Bone marrow (tissue), 2 donors: ENCODE measurements around the gene ZNF337.
"Not testable (repeated sequence)": the region's sequence is repeated elsewhere in the genome, so short reads cannot be mapped to it uniquely, and the experiment has no call there.

Experiments
- DNase-seq, 2 donors: peaks; one replicate each; lab custom pipeline; 2025; lab: John Stamatoyannopoulos, UW

The ZNF337 gene

GRCh38 chr20:25695532-25696370, 902 bp downstream of the ZNF337 start:
- DNase-seq, result no peak

DNA sequence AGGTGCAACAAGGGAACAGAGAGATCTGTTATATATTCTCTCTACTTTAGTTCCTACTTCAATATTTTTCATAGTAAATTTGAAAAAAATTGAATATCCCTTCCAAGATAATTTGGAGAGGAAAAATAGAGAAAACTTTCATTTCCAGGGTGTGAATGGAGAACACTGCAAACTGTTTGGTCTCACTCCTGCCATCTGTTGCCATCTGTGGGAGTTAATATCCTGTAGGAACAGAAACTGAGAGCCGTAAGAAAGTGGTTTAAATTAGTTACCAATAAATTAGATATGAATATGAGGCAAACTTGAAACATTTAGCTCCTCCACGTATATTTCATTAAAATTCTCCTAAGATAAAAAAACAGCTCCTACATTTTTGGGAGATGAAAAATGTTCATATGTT, 4.2 kb downstream of the ZNF337 start:
- no peak for DNase-seq

DNA sequence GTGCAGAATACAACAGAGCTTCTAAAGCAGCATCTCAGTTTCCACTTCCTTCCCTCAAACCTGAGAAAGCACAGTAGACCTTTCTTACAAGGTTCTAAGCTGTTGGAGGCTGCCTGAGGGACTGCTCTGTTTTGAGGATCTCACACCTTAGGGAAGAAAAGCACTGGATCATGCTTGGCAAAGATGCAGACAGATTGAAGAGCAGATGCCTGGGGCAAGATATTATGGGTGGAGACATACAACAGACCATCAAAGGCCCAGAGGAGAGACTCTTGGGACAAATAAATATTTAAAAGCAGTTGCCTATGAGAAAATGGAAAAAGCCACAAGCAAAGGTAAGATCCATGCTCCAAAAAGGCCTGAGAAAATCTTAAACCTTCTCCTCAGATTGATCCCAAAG, 6.2 kb downstream of the ZNF337 start:
- DNase-seq, result no peak

DNA sequence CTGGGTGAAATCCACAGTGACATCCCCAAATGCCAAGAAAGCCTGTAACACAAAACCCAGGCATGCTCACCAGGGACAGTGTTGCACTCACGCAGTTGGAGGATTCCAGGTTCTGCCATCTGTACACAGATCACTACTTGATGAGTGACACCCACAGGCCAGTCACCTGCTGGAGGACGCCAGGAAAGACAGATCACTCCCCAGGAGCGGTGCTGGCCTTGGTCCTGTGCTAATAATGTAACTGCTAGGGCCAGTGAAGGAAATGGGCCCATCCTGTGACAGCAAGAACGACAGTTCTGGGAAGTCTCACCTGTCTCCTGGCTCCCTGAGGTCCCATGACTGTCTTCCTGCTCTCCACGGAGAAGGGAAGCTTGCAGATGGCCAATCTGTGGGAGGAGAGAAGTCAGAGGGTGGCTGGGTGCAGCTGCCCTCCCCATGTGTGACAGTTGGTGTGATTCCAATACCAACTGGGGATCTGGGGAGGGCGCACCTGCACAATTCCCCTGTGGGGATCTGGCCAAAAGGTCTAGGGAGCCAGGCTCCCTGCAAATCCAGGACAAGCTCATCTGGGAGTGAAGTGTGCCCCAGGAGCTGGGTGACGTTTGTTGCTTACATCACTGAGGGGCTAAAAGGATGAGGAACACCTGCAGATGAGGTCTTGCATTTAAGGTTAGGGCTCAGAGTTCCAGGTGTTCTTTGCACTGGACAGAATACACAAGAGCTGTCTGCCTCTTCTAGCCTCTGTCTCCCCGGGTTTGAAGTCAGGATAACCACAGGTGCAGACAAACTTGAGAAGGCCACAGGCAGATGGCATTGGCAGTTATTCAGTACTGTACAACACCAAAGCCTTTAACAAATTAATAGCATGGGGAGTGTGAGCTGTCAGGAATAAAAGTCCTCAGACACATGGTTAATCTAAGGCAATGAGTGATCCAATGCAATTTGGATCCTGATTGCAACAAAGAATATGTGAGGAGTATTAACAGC, 10.3 kb downstream of the ZNF337 start:
- DNase-seq, result no peak

- DNase-seq, result no peak
Measured at GRCh38 chr20:25685276-25686080, 11.2 kb downstream of the ZNF337 start.

GRCh38 chr20:25683826-25684225, 12.8 kb downstream of the ZNF337 start:
- DNase-seq, result not testable (repeated sequence)

GRCh38 chr20:25683050-25683449, 13.6 kb downstream of the ZNF337 start:
- no peak for DNase-seq

DNA sequence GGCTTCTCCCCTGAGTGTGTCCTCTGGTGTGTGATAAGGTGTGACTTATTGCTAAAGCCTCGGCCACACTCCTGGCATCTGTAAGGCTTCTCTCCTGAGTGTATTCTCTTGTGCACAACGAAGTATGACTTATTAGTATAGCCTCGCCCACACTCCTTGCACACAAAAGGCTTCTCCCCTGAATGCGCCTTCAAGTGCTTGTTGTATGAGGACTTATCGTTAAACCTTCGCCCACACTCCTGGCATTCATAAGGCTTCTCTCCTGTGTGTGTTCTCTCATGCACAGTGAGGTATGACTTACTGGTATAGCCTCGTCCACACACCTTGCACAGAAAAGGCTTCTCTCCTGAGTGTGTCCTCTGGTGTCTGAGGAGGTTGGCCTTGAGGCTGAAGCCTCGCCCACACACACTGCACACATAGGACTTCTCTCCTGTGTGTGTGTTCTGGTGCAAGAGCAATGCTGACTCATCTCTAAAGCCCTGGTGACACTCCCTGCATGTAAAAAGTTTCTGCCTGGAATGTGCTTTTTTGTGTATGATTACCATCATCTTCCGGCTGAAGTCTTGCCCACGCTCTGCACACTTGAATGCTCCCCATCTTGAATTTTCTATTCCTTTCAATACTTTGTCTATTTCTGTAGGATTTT, 20.4 kb downstream of the ZNF337 start:
- no peak for DNase-seq

DNA sequence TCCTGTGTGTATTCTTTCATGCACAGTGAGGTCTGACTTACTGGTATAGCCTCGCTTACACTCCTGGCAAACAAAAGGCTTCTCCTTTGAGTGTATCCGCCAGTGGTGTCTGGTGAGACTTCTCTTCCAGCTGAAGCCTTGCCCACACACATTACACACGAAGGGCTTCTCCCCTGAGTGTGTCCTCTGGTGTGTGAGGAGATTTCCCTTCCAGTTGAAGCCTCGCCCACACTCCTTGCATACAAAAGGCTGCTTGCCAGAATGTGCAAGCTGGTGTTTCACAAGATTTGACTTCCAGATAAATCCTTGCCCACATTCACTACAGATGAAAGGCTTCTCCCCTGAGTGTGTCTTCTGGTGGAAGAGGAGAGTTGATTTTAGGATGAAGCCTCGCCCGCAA, 21.5 kb downstream of the ZNF337 start:
- no peak for DNase-seq

DNA sequence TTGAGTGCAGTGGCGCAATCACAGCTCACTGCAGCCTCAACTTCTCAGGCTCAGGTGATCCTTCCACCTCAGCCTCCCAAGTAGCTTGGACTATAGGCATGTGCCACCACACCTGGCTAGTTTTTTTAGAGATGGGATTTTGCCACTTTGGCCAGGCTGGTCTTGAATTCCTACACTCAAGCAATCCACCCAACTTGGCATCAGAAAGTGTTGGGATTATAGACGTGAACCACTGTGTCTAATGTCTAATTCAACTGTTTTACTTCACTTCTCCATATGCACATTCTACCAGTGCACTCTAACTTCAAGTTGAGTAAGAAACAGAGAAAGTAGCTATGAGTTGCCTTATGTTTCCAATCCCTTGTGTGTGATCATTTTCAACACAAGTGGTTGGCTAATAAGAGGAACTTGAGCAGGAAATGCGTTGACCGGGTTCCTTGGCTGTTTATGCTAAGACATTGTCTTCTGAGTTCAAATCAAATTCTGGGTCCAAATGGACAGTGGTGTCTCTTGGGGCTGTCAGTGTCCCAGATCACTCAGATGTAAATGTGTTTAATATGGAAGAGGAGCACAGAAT, 23.9 kb downstream of the ZNF337 start:
- DNase-seq, result no peak

- no peak for DNase-seq
Measured at GRCh38 chr20:25669826-25670422, 26.7 kb downstream of the ZNF337 start.

DNA sequence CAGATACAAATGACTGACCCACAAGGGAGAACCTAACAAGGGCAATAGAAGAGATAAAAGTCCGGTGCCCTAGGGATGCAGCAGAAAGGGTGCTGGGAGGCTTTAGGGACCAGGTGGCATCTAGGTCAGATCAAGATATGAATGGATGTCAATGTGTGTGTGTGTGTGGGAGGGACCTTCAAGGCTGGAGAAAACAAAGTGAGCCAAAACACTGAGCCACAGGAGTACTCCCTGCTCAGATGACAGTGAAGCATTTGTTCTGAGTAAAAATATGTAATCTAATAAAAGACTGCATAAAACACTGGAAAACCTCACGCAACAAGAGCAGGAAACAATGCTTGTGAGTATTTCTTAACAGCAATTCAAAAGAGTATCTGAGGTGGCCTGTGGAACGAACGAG, 28.2 kb downstream of the ZNF337 start:
- DNase-seq, result no peak

DNA sequence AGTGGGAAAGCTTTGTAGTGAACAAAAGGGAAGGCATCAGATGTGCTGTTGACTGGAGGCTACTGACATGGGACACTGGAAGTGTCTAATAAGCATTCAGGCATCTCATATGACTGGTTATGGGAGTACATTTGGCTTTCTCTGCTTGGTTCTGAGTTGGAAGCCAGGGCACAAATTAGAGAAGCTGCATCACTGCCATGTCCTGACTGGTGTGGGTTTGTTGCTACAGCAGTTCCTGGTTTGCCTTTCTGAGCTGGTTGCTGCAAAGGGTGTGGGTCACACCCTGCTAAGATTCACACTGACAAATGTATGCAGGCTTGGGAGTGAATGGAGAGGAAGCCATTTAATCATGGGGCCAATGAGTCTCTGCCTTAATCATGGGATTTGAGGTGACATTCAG, 36.7 kb downstream of the ZNF337 start:
- no peak for DNase-seq

DNA sequence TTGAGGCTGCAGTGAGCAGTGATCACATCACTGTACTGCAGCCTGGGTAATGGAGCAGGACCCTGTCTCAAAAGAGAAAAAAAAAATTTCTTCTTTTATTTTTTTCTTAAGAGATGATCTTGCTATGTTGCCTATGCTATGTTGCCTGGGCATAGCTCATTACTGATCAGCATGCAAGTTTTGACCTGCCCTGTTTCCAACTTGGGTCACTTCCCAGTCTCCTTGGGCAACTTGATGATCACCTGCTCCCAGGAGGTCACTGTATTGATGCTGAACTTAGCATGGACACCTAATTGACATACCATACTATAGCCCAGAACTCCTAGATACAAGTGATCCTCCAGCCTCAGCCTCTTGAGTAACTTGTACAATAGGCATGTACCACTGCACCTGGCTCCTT, 42.2 kb downstream of the ZNF337 start:
- DNase-seq, result no peak

DNA sequence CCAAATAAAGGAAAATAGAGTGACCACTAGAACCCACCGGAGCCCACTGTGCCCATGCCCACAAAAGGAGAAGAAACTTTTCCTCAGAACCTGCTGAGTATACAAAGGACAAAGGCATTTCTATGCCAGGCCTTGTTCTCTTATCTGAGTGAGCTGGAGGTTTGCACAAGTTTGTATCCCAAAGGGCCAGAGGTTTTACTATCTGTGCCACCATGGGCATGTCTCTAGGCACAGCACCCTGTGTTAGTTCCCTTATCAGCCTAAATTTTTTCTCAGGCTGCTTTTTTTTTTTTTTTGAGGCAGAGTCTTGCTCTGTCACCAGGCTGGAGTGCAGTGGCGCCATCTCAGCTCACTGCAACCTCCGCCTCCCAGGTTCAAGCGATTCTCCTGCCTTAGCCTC, 43.8 kb downstream of the ZNF337 start:
- DNase-seq, result not testable (repeated sequence)

DNA sequence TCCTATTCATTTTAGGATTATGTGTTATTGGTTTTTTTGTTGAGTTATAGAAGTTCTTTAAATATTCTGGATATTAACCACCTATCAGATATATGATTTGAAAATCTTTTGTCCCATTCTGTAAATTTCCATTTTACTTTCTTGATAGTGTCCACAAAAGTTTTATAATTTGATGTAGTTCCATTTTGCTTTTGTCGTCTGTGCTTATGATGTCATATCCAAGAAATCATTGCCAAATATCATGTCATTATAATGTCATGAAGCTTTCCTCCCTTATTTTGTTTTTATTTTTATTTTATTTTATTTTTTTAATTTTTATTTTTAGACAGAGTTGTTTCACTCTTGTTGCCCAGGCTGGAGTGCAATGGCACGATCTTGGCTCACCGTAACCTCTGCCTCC, 51.8 kb downstream of the ZNF337 start:
- DNase-seq, result no peak

- no peak for DNase-seq
Measured at GRCh38 chr20:25643716-25644115, 52.9 kb downstream of the ZNF337 start.

DNA sequence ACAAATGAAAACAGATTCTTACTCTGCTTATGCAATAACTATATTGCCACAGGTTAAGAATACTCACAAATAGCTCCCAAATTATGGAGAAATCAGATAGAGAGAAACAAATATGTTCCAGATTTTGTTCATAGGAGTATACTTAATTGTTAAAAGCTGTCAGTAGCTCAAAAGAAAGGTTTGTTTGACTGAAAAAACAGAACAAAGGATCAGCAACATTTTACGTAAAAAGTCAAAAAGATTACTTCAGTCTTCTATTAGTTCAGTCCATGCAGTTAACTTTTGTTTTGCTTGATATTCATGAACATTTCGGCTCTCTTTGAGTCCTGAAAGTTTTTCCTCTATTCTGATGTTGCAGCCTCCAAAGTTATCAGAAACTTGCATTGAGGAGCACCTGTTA, 59.4 kb downstream of the ZNF337 start:
- DNase-seq, result no peak

- DNase-seq, result no peak
Measured at GRCh38 chr20:25632940-25633790, 63.5 kb downstream of the ZNF337 start.

GRCh38 chr20:25630615-25631014, 66.0 kb downstream of the ZNF337 start:
- DNase-seq, result not testable (repeated sequence)
